K562 (cell line): Measurements from ENCODE around the gene RERE. TPM values are rescaled to one million over a fixed set of nuclear protein-coding genes. Genes with fewer than 3 reads are reported as not detected.

ENCODE experiments used
- CBX3 ChIP-seq, 2 experiments: IDR thresholded peaks; 1 replicate in 1 of 2; 2 replicates in 1 of 2; pipeline ENCODE4 v1.6.1; 2012; ENCODE audit warnings: inconsistent platforms in 2 of 2, low read length in 2 of 2, borderline replicate concordance in 1 of 2, control low read depth in 1 of 2
- CREBBP ChIP-seq: IDR thresholded peaks from one replicate; pipeline ENCODE4 v1.6.1; 2012; ENCODE audit warnings: low read depth, mild to moderate bottlenecking, control low read depth, inconsistent platforms, low read length
- EP300 ChIP-seq: IDR thresholded peaks from 2 replicates; pipeline ENCODE4 v1.6.1; 2012; ENCODE audit warnings: low read length, improper control_type of control experiment
- KLF13 ChIP-seq: fragments of 450-650 bp; IDR thresholded peaks from 2 replicates; pipeline ENCODE4 v1.6.1; 2016; ENCODE audit warnings: missing genetic modification characterization, low read depth, mild to moderate bottlenecking, missing compliant biosample characterization, moderate library complexity, borderline replicate concordance
- MTA2 ChIP-seq: fragments of 450-650 bp; IDR thresholded peaks from 2 replicates; pipeline ENCODE4 v1.6.1; 2016; ENCODE audit warnings: low read depth
- POLR2AphosphoS2 ChIP-seq: IDR thresholded peaks from 2 replicates; pipeline ENCODE4 v1.6.1; 2012; ENCODE audit warnings: low read length, improper control_type of control experiment
- SNRNP70 ChIP-seq: fragments of 200-400 bp; formaldehyde crosslinking; optimal IDR thresholded peaks from 2 replicates; pipeline ENCODE3; 2017; ENCODE audit warnings: low read depth, low read length
- SRSF7 ChIP-seq: fragments of 200-400 bp; formaldehyde crosslinking; optimal IDR thresholded peaks from 2 replicates; pipeline ENCODE3; 2017; ENCODE audit warnings: mild to moderate bottlenecking, low read depth, low read length
- TOE1 ChIP-seq, 2 experiments: fragments of 450-650 bp in 1 of 2; sonication (generic) in 1 of 2; formaldehyde crosslinking in 1 of 2; IDR thresholded peaks; 2 replicates each; pipeline versions ENCODE4 v1.7.1 to v1.8.0; 2016 to 2022; ENCODE audit warnings: borderline replicate concordance in 2 of 2, mild to moderate bottlenecking in 2 of 2, antibody characterized with exemption in 1 of 2, inconsistent platforms in 1 of 2, low read depth in 1 of 2, missing genetic modification reagents in 1 of 2, moderate library complexity in 1 of 2
- XRCC3 ChIP-seq: fragments of 450-650 bp; IDR thresholded peaks from 2 replicates; pipeline ENCODE4 v1.6.1; 2017; ENCODE audit warnings: mild to moderate bottlenecking, moderate library complexity
- ZKSCAN8 ChIP-seq: fragments of 200-800 bp; sonication (Bioruptor generic); IDR thresholded peaks from 2 replicates; pipeline ENCODE4 v1.6.1; 2016; ENCODE audit warnings: missing genetic modification characterization, missing compliant biosample characterization
- polyA plus RNA-seq, 8 experiments: library from polyadenylated mRNA; depleted of rRNA in 4 of 8; stranded (reverse) in 5 of 8; unstranded in 3 of 8; fragments of >200 nt; fragmentation: Nextera tagmentation in 2 of 8; fragmentation: Illumina TruSeq in 1 of 8; extraction: Ambion mirVana in 2 of 8; extraction: Trizol in 1 of 8; gene quantifications; 2 replicates each; pipeline versions ENCODE4 v1.2.1 to v1.2.3, GENCODE V29; 2011 to 2014; ENCODE audit warnings: inconsistent platforms in 1 of 8, missing spikeins in 1 of 8
- total RNA-seq, 7 experiments: library from RNA; depleted of rRNA in 6 of 7; stranded (reverse); fragments of >200 nt in 6 of 7; fragmentation: Illumina TruSeq in 2 of 7; extraction: Trizol in 2 of 7; gene quantifications; 2 replicates each; pipeline versions ENCODE4 v1.2.1 to v1.2.3, GENCODE V29; 2011 to 2021; ENCODE audit warnings: low replicate concordance in 1 of 7
- TF ChIP-seq, protein P1 (sequence below): fragments of 150-350 bp; conservative IDR thresholded peaks from 2 replicates; pipeline ENCODE4 v1.6.1; 2014; ENCODE audit warnings: low read length
- TF ChIP-seq, protein P2 (sequence below): fragments of 250-450 bp; sonication (Bioruptor Pico); IDR thresholded peaks from 2 replicates; pipeline ENCODE4 v1.8.0; 2022; ENCODE audit warnings: moderate library complexity, mild to moderate bottlenecking, inconsistent platforms
- TF ChIP-seq, protein P3 (sequence below): sonication (generic); formaldehyde crosslinking; IDR thresholded peaks from 2 replicates; pipeline ENCODE4 v1.9.0; 2022; ENCODE audit warnings: mild to moderate bottlenecking, missing genetic modification reagents
- TF ChIP-seq, protein P4 (sequence below): fragments of 250-450 bp; sonication (Bioruptor Pico); IDR thresholded peaks from 2 replicates; pipeline ENCODE4 v1.9.0; 2021; ENCODE audit warnings: mild to moderate bottlenecking
- TF ChIP-seq, protein P5 (sequence below): IDR thresholded peaks from 2 replicates; pipeline ENCODE4 v1.6.1; 2011; ENCODE audit not compliant: insufficient read length; ENCODE audit errors: extremely low read depth
- TF ChIP-seq, protein P6 (sequence below): fragments of 250-450 bp; sonication (Bioruptor Pico); IDR thresholded peaks from 2 replicates; pipeline ENCODE4 v1.8.0; 2021; ENCODE audit warnings: moderate library complexity, mild to moderate bottlenecking, inconsistent platforms

Gene RERE
- total and polyA plus RNA-seq, 9 of the 15 experiments (the other 6 are each of a cell fraction or from before 2014, with no cell fraction given), result 3.0 to 51.5 (median 13.4) TPM

DNA sequence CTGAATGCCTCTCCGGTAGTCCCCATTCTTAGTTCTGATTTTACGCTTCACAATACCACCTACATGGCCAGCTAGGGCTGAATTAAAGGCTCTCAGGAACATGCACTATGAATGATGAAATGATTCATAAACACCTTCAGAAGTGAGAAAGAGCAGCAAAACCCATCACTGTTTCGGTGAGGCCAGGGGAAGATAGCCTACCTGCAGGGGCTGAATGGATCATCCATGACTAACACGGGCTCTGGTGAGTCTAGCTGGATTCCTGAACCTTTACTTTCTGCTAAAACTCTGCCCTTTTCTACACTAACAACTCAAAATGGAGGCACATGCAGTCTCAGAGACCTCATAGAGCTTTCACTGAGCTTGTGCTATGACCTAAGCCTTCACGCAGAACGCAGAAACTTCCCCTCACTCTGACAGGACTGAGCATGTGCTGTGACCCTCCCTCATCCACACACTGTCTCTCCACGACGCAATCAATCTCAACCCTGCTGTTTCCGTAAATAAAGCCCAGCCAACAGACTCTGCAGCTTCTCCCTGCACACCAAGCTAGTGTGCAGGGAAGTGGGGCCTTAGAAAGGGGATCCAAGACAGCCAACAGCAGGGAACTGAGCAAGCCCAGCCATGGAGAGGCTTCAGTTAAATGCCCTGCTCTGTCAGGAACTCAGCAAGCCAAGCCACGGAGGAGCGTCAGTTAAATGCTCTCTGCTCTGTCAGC, 291.7 kb downstream of the RERE start (continued):
- TF ChIP-seq, protein P1, sequence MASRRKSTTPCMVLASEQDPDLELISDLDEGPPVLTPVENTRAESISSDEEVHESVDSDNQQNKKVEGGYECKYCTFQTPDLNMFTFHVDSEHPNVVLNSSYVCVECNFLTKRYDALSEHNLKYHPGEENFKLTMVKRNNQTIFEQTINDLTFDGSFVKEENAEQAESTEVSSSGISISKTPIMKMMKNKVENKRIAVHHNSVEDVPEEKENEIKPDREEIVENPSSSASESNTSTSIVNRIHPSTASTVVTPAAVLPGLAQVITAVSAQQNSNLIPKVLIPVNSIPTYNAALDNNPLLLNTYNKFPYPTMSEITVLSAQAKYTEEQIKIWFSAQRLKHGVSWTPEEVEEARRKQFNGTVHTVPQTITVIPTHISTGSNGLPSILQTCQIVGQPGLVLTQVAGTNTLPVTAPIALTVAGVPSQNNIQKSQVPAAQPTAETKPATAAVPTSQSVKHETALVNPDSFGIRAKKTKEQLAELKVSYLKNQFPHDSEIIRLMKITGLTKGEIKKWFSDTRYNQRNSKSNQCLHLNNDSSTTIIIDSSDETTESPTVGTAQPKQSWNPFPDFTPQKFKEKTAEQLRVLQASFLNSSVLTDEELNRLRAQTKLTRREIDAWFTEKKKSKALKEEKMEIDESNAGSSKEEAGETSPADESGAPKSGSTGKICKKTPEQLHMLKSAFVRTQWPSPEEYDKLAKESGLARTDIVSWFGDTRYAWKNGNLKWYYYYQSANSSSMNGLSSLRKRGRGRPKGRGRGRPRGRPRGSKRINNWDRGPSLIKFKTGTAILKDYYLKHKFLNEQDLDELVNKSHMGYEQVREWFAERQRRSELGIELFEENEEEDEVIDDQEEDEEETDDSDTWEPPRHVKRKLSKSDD, result no peak
- TF ChIP-seq MTA2 (0 out of 2 replicates have a peak, but pooled peaks have one; percentile 15), XRCC3 (no peak), KLF13 (tag) (no peak), CREBBP (no peak), SRSF7 (no peak), EP300 (peak; percentile 69), CBX3 (IDR thresholded peaks at IDR 0.05; ENCODE audit: borderline replicate concordance in 1 of 2, low read length in 2 of 2) (peak in 1 of 2 experiments; percentile 44; a peak in 1 of 3 replicates), SNRNP70 (no peak), ZKSCAN8 (no peak), POLR2AphosphoS2 (no peak), TOE1 (IDR thresholded peaks at IDR 0.05; ENCODE audit: borderline replicate concordance) (peak; percentile 86), TOE1 (CRISPR knock-in tag; IDR thresholded peaks at IDR 0.05; ENCODE audit: borderline replicate concordance, low read depth) (no peak)
- TF ChIP-seq, protein P2, sequence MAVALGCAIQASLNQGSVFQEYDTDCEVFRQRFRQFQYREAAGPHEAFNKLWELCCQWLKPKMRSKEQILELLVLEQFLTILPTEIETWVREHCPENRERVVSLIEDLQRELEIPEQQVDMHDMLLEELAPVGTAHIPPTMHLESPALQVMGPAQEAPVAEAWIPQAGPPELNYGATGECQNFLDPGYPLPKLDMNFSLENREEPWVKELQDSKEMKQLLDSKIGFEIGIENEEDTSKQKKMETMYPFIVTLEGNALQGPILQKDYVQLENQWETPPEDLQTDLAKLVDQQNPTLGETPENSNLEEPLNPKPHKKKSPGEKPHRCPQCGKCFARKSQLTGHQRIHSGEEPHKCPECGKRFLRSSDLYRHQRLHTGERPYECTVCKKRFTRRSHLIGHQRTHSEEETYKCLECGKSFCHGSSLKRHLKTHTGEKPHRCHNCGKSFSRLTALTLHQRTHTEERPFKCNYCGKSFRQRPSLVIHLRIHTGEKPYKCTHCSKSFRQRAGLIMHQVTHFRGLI (CRISPR knock-in tag), result no peak
- TF ChIP-seq, protein P3, sequence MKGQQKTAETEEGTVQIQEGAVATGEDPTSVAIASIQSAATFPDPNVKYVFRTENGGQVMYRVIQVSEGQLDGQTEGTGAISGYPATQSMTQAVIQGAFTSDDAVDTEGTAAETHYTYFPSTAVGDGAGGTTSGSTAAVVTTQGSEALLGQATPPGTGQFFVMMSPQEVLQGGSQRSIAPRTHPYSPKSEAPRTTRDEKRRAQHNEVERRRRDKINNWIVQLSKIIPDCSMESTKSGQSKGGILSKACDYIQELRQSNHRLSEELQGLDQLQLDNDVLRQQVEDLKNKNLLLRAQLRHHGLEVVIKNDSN (CRISPR knock-in tag), result no peak
- TF ChIP-seq, protein P4, sequence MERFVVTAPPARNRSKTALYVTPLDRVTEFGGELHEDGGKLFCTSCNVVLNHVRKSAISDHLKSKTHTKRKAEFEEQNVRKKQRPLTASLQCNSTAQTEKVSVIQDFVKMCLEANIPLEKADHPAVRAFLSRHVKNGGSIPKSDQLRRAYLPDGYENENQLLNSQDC, result no peak
- TF ChIP-seq, protein P5, sequence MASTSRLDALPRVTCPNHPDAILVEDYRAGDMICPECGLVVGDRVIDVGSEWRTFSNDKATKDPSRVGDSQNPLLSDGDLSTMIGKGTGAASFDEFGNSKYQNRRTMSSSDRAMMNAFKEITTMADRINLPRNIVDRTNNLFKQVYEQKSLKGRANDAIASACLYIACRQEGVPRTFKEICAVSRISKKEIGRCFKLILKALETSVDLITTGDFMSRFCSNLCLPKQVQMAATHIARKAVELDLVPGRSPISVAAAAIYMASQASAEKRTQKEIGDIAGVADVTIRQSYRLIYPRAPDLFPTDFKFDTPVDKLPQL, result no peak
- TF ChIP-seq, protein P6, sequence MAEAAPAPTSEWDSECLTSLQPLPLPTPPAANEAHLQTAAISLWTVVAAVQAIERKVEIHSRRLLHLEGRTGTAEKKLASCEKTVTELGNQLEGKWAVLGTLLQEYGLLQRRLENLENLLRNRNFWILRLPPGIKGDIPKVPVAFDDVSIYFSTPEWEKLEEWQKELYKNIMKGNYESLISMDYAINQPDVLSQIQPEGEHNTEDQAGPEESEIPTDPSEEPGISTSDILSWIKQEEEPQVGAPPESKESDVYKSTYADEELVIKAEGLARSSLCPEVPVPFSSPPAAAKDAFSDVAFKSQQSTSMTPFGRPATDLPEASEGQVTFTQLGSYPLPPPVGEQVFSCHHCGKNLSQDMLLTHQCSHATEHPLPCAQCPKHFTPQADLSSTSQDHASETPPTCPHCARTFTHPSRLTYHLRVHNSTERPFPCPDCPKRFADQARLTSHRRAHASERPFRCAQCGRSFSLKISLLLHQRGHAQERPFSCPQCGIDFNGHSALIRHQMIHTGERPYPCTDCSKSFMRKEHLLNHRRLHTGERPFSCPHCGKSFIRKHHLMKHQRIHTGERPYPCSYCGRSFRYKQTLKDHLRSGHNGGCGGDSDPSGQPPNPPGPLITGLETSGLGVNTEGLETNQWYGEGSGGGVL (CRISPR knock-in tag), result no peak
